Right lobe of liver (tissue), 6 donors: ENCODE data around the gene HORMAD2. TPM values are rescaled to one million over a fixed set of nuclear protein-coding genes. Genes with fewer than 3 reads are reported as not detected.

ENCODE experiments used
- ATAC-seq, 4 donors: fragments of 200-7000 bp; cut with Tn5 transposase; one replicate each; pipeline ENCODE4 v1.9.1; 2020; ENCODE audit warnings: mild to moderate bottlenecking in 4 of 4, moderate library complexity in 4 of 4
- DNase-seq, 3 donors: peaks; one replicate each; pipeline ENCODE4 v3.0.0-alpha.2; 2020
- H3K27ac ChIP-seq, 3 donors: fragments of 200-600 bp; one replicate each; pipeline ENCODE4 v1.8.0; 2022
- H3K27me3 ChIP-seq, 2 donors: fragments of 200-600 bp; one replicate each; pipeline ENCODE4 v1.8.0; 2022
- H3K36me3 ChIP-seq, 4 donors: fragments of 200-600 bp; sonication (generic) in 1 of 4; one replicate each; pipeline versions ENCODE4 v1.5.1 to v1.8.0; 2017 to 2022; ENCODE audit warnings: control low read depth in 1 of 4
- H3K4me1 ChIP-seq, 4 donors: fragments of 200-600 bp; sonication (generic) in 1 of 4; one replicate each; pipeline versions ENCODE4 v1.5.1 to v1.8.0; 2017 to 2022; ENCODE audit warnings: control low read depth in 1 of 4
- H3K4me3 ChIP-seq, 3 donors: fragments of 200-600 bp; one replicate each; pipeline ENCODE4 v1.8.0; 2022
- H3K9me3 ChIP-seq, 4 donors: fragments of 200-600 bp; sonication (generic) in 1 of 4; one replicate each; pipeline versions ENCODE4 v1.5.1 to v1.8.0; 2017 to 2022; ENCODE audit warnings: control low read depth in 1 of 4
- POLR2A ChIP-seq: fragments of 450-650 bp; IDR thresholded peaks from one replicate; pipeline ENCODE4 v1.6.1; 2017; ENCODE audit warnings: antibody characterized with exemption, mild to moderate bottlenecking
- WGBS: methylation state at CpG from one replicate; pipeline ENCODE4 v1.1.6; 2018; ENCODE audit warnings: low coverage, low lambda C conversion rate; ENCODE audit not compliant: insufficient coverage; ENCODE audit errors: missing lambda C conversion rate; 5-methylcytosine and 5-hydroxymethylcytosine counted together
- intact Hi-C, 2 donors: fragments of 100-400 bp; cut with DNase I; formaldehyde crosslinking; loops; one replicate each; pipeline versions ENCODE4 v1.11.2 to v1.14.1; 2022
- total RNA-seq, 6 experiments: library from RNA; depleted of rRNA in 2 of 6; stranded (reverse); fragments of >200 nt in 2 of 6; fragmentation: NEBNext Ultra II Directional in 3 of 6; extraction: Animal tissue kit (Norgen Biotek cat#: 25700) in 3 of 6; gene quantifications; one replicate each; pipeline versions ENCODE4 v1.1.0 to v1.2.4, GENCODE V29; 2016 to 2023
- TF ChIP-seq, protein P1 (sequence below), 4 donors: fragments of 200-600 bp in 3 of 4; fragments of 450-650 bp in 1 of 4; IDR thresholded peaks; one replicate each; pipeline versions ENCODE4 v1.5.1 to v1.8.0; 2016 to 2022; ENCODE audit warnings: antibody characterized with exemption in 4 of 4, mild to moderate bottlenecking in 2 of 4
- donor health status: DM: no; HTN: yes; CAD: no.
- donor health status: DM: no; HTN: no; CAD: no.
- donor health status: DM: no; HTN: no; CAD: no.
- donor health status: DM: no; HTN: yes; CAD: no.
- donor health status: DM: no; HTN: yes; CAD: no.

Gene HORMAD2
- total RNA-seq, 6 experiments from 2014 or later, result 0.50 to 3.0 (median 1.6) TPM; not detected in 1

DNA sequence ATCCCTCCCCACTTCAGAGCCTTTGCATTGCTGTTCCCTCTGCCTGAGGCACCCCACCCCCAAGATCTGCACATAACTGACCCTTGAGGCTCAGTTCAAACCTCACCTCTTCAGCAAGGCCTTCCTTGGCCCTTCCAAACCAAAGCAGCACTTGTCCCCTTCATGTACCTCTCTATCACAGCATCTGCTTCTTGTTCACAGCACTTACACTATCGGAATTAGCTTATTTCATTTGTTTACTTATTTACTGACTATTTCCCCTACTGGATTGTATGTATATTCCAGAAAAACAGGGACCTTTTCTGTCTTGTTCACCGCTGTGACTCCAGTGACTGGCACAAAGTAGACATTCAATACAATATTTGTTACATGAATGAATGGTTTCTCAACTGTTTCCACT, 38.0 kb downstream of the HORMAD2 start:
- Histone ChIP-seq H3K27ac (no peak overlapping the region), H3K36me3 (no peaks in the 10 kb centered on the region), H3K4me3 (no peak overlapping the region), H3K27me3 (no peaks in the 10 kb centered on the region), H3K4me1 (no peaks in the 10 kb centered on the region), H3K9me3 (no peaks in the 10 kb centered on the region)
- intact Hi-C loops, result no loop called here
- 96% methylated on average over 2 of the region's 2 CpGs for WGBS
- TF ChIP-seq POLR2A, result no peak
- TF ChIP-seq, protein P1, sequence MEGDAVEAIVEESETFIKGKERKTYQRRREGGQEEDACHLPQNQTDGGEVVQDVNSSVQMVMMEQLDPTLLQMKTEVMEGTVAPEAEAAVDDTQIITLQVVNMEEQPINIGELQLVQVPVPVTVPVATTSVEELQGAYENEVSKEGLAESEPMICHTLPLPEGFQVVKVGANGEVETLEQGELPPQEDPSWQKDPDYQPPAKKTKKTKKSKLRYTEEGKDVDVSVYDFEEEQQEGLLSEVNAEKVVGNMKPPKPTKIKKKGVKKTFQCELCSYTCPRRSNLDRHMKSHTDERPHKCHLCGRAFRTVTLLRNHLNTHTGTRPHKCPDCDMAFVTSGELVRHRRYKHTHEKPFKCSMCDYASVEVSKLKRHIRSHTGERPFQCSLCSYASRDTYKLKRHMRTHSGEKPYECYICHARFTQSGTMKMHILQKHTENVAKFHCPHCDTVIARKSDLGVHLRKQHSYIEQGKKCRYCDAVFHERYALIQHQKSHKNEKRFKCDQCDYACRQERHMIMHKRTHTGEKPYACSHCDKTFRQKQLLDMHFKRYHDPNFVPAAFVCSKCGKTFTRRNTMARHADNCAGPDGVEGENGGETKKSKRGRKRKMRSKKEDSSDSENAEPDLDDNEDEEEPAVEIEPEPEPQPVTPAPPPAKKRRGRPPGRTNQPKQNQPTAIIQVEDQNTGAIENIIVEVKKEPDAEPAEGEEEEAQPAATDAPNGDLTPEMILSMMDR (IDR thresholded peaks at IDR 0.05), result no peak
- DNase-seq (no peak), ATAC-seq (no peak)

DNA sequence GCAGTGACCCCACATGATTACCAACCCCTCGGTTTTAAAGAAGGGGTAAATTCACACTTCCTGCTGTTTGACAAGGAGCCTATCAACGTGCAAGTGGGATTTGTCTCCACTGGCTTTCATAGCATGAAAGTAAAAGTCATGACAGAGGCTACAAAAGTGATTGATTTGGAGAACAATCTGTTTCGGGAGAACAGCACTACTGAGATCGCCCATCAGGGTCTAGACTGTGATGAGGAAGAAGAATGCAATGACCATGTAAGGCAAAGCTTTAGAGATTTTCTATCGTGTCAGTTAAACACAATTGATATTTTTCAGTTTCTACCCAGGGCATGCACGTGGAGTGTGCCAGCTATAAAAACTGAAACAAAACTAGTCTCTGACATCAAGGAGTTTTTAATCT, 41.7 kb downstream of the HORMAD2 start:
- no peaks in the 10 kb centered on the region for H3K36me3 ChIP-seq
- no peak overlapping the region for H3K4me3 ChIP-seq
- 38% methylated on average over 6 of the region's 6 CpGs for WGBS
- no peaks in the 10 kb centered on the region for H3K9me3 ChIP-seq
- intact Hi-C loops, result no loop called here
- no peak overlapping the region for H3K27ac ChIP-seq
- no peaks in the 10 kb centered on the region for H3K4me1 ChIP-seq
- DNase-seq (no peak), ATAC-seq (no peak)
- TF ChIP-seq, protein P1 (IDR thresholded peaks at IDR 0.05), result no peak
- TF ChIP-seq POLR2A, result no peak
- no peaks in the 10 kb centered on the region for H3K27me3 ChIP-seq

DNA sequence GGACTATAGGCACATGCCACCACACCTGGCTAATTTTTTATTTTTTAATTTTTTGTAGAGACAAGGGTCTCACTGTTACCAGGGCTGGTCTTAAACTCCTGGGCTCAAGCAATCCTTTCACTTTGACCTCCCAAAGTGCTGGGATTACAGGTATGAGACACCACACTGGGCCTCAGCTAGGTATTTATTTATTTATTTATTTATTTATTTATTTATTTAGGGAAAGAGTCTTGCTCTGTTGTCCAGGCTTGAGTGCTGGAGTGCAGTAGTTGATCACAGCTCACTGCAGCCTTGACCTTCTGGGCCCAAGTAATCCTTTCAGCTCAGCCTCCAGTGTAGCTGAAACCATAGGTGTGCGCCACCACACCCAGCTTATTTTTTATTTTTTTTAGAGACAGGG, 43.2 kb downstream of the HORMAD2 start:
- Histone ChIP-seq H3K27ac (no peak overlapping the region), H3K4me1 (no peaks in the 10 kb centered on the region), H3K36me3 (no peaks in the 10 kb centered on the region), H3K9me3 (no peaks in the 10 kb centered on the region), H3K27me3 (no peaks in the 10 kb centered on the region), H3K4me3 (no peak overlapping the region)
- no peak for DNase-seq
- intact Hi-C loops, result no loop called here
- WGBS, result 100% methylated on average over 1 of the region's 1 CpG
- TF ChIP-seq POLR2A, result no peak
- TF ChIP-seq, protein P1 (IDR thresholded peaks at IDR 0.05), result no peak
- ATAC-seq, result no peak

DNA sequence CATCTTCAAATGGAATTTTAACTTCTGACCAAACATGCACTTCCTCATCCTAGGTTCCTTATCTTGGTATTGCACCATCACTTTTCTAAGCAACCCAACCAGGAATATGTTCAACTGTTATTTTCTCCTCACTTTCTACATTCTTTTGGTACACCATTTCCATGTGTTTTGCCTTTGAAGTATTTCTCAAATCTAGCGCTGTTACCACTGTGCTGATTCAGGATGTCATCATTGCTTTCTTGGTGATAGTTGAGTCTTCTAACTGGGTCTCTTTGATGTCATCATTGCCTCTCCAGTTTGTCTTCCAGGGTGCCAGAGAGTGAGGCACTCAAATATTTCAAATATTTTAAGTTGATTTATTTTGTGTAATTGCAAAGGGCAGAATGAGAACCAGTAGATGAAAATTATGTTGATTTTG, 47.5 kb downstream of the HORMAD2 start:
- Histone ChIP-seq H3K36me3 (no peaks in the 10 kb centered on the region), H3K27ac (no peak overlapping the region), H3K9me3 (no peaks in the 10 kb centered on the region), H3K4me3 (no peak overlapping the region), H3K4me1 (no peaks in the 10 kb centered on the region), H3K27me3 (no peaks in the 10 kb centered on the region)
- WGBS, result 56% methylated on average over 1 of the region's 1 CpG
- TF ChIP-seq, protein P1 (IDR thresholded peaks at IDR 0.05), result no peak
- no peak for TF ChIP-seq POLR2A
- DNase-seq, result no peak
- intact Hi-C loops, result no loop called here
- no peak for ATAC-seq

- ATAC-seq (no peak), DNase-seq (no peak)
- H3K4me3 ChIP-seq, result no peak overlapping the region
- H3K27ac ChIP-seq, result no peak overlapping the region
- intact Hi-C loops, result no loop called here
- H3K9me3 ChIP-seq, result no peaks in the 10 kb centered on the region
- H3K27me3 ChIP-seq, result no peaks in the 10 kb centered on the region
- H3K4me1 ChIP-seq, result no peaks in the 10 kb centered on the region
- H3K36me3 ChIP-seq, result no peaks in the 10 kb centered on the region
- TF ChIP-seq POLR2A, result no peak
- TF ChIP-seq, protein P1 (IDR thresholded peaks at IDR 0.05), result no peak
- WGBS, result 52% methylated on average over 2 of the region's 2 CpGs
These were observed 48.2 kb downstream of the HORMAD2 start for GRCh38 chr22:30128511-30128910.
